ENCODE data around the gene ZNF717.
"Not testable (repeated sequence)": the region's sequence is repeated elsewhere in the genome, so short reads cannot be mapped to it uniquely, and the experiment has no call there.

The ZNF717 gene

DNA sequence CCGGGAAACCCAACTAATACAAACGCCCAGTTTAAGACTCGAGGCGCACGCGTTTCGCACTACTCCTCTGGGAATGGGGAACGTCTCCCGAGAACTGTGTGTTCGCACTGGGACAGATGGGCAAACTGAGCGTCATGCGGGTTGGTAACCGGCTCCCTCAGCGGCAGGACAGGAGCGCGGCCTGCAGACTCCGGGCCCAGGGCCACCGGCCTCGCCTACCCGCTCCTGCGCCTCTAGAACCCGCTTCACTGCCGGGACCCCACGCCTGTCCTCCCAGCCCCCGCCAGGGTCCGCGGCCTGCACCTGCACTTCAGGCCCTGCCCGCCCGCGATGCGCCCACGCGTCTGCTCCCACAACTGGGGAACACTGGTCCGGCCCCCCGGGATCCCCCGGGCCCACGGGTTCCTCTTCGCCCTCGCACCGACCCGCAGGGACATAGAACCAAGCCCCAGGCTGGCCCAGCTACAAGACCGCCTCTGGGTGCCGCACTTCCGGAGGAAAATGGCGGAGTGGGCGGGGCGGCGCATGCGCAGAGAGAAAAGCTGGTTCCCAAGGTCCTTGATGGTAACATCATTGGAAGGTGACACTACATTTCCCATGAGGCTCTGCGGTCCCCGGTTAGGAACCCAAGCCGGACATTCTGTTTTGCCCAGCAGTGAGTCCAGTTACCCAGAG, at the start of gene ZNF717:
TSS of gene ZNF717 (minus strand) at position 469 of the 675 bp plus-strand sequence. CDS start 2,187 bp downstream, outside the sequence.
- H3K27ac ChIP-seq (ENCODE audit: low read depth, low read length); H3K4me1 ChIP-seq (ENCODE audit: control insufficient read depth, low read length); H3K9me3 ChIP-seq (ENCODE audit: control insufficient read depth, insufficient read depth, low read length); H3K9me2 ChIP-seq (replicated peaks; ENCODE audit: control insufficient read depth, low read length); H3K27me3 ChIP-seq (ENCODE audit: control insufficient read depth, low read length); H3F3A ChIP-seq (ENCODE audit: control insufficient read depth, insufficient read depth); H4K20me1 ChIP-seq (ENCODE audit: control insufficient read depth, insufficient read depth, low read depth, low read length): not testable (repeated sequence)
- Histone ChIP-seq H3K4me2 (ENCODE audit: low read length) (peak within 1 kb of the TSS; percentile 86), H3K79me2 (ENCODE audit: control insufficient read depth, low read length) (peaks cover 15% of the 10 kb centered on the region), H3K36me3 (ENCODE audit: control insufficient read depth, low read length) (peaks cover 28% of the 10 kb centered on the region), H3K4me3 (ENCODE audit: low read length) (peak within 1 kb of the TSS; percentile 84)

DNA sequence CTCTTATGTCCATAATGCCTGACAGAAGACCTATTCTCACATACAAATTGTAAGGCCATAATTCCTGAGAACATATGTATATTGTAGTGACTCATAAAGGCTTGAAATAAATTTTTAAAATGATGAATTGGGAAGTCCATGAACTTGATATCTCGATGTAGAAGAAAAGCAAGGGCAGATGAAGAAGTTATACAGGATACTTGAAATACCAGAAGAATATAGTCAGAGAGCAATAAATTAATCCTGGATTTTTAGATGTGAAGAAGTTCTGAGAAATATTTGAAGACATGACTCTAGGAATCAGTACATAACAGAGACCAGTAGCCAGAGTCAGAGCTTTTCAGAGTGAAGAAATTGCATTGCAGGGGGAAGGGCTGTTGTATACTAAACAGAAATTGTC, 45.7 kb upstream of the ZNF717 start:
- not testable (repeated sequence) for H3K4me2 ChIP-seq (ENCODE audit: low read length); H4K20me1 ChIP-seq (ENCODE audit: control insufficient read depth, insufficient read depth, low read depth, low read length); H3K9me3 ChIP-seq (ENCODE audit: control insufficient read depth, insufficient read depth, low read length)

DNA sequence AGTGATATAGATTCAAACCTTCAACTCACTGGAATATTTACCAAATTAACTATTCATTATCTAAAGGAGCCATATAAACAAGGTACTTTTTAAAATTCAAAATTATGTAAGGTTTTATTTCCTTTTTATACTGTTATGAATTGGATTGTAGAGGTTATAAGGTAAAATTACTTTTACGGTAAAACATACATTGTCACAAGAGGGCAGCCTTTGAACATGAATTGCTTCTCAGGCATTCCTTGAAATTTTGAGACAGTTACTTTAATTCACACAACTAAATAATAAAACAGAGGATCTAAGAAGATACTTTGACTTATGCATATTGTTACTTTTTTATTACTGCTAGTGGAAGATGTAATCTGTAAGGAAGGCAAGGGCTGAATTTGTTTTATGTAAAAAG, 32.7 kb upstream of the ZNF717 start:
- H3K27me3 ChIP-seq (ENCODE audit: control insufficient read depth, low read length); H3K79me2 ChIP-seq (ENCODE audit: control insufficient read depth, low read length); H3K9me3 ChIP-seq (ENCODE audit: control insufficient read depth, insufficient read depth, low read length); H3K27ac ChIP-seq (ENCODE audit: low read depth, low read length); H3K9me2 ChIP-seq (replicated peaks; ENCODE audit: control insufficient read depth, low read length); H3K4me1 ChIP-seq (ENCODE audit: control insufficient read depth, low read length); H4K20me1 ChIP-seq (ENCODE audit: control insufficient read depth, insufficient read depth, low read depth, low read length); H3K4me3 ChIP-seq (ENCODE audit: low read length); H3F3A ChIP-seq (ENCODE audit: control insufficient read depth, insufficient read depth); H3K36me3 ChIP-seq (ENCODE audit: control insufficient read depth, low read length); H3K4me2 ChIP-seq (ENCODE audit: low read length): not testable (repeated sequence)

More for the DNA sequence above, 45.7 kb upstream of the ZNF717 start:
- not testable (repeated sequence) for H3K79me2 ChIP-seq (ENCODE audit: control insufficient read depth, low read length); H3K4me1 ChIP-seq (ENCODE audit: control insufficient read depth, low read length); H3K36me3 ChIP-seq (ENCODE audit: control insufficient read depth, low read length); H3K27me3 ChIP-seq (ENCODE audit: control insufficient read depth, low read length); H3K4me3 ChIP-seq (ENCODE audit: low read length); H3K27ac ChIP-seq (ENCODE audit: low read depth, low read length); H3K9me2 ChIP-seq (replicated peaks; ENCODE audit: control insufficient read depth, low read length); H3F3A ChIP-seq (ENCODE audit: control insufficient read depth, insufficient read depth)

DNA sequence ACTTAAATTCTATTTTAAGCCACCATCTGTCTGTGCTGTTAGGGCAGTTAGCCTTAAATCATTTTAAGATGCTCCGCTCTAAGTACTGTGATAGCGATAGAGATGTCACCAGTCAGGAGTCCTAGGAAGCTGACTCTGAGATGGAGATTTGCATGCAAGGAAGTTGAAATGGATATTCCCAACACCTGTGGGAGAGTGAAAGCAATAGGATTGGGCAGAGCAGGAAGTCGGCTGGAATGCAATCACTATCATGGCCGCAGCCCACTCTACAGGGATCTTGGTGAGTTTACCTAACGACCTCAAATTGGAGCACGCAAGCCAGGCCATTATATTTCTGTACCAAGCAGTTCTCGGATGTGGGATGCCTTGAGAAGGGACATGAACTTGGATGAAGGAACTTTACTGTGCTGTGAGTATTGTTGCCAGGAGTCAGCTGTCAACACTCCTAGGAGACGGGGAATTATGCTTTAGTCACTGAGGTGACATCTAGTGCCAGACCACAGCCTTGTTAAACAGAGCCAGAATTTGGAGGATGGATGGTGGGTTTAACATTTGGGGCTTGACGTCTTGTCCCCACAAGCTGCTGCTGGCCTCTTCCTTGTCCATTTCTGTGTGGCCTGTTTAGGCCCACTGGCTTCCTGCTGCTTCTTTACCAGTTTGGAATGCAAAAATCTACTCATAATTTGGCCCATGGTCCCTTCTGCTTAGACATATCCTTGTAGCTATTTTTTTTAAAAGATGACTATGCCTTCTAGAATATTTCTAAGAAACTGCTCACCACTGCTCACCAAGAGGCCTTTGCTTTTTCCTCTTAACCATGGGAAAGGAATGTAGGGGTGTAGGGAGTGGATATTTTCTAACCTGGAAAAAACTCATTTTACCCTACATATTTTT, 31.2 kb upstream of the ZNF717 start:
- H3K79me2 ChIP-seq (ENCODE audit: control insufficient read depth, low read length); H3K4me2 ChIP-seq (ENCODE audit: low read length): not testable (repeated sequence)

DNA sequence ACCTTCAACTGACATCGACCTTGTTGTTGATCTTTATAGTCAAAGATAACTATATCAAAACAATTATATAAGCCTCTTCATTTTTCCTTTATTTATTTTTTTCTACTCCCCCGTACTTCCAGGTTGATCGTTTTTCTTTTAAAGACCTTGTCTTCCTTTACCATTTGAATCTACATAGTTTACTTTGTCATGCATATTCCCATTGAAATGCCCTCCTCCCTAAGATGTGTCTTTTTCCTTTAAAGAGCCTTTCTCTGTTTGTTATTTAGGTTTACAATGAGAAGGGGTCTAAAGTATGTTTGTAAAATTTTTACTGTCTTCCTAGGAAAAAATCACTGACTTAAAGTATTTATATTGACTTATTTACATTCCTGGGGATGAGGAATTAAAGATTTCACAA, 29.4 kb upstream of the ZNF717 start:
- no peak for TF ChIP-seq EZH2phosphoT487 (IDR thresholded peaks at IDR 0.05; ENCODE audit: borderline replicate concordance, low read length)
- TF ChIP-seq, protein P1, sequence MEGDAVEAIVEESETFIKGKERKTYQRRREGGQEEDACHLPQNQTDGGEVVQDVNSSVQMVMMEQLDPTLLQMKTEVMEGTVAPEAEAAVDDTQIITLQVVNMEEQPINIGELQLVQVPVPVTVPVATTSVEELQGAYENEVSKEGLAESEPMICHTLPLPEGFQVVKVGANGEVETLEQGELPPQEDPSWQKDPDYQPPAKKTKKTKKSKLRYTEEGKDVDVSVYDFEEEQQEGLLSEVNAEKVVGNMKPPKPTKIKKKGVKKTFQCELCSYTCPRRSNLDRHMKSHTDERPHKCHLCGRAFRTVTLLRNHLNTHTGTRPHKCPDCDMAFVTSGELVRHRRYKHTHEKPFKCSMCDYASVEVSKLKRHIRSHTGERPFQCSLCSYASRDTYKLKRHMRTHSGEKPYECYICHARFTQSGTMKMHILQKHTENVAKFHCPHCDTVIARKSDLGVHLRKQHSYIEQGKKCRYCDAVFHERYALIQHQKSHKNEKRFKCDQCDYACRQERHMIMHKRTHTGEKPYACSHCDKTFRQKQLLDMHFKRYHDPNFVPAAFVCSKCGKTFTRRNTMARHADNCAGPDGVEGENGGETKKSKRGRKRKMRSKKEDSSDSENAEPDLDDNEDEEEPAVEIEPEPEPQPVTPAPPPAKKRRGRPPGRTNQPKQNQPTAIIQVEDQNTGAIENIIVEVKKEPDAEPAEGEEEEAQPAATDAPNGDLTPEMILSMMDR (IDR thresholded peaks at IDR 0.05; ENCODE audit: low read depth, low read length, poor library complexity, severe bottlenecking), result no peak
- H3K4me3 ChIP-seq (ENCODE audit: low read length), result no peak overlapping the region
- H3K36me3 ChIP-seq (ENCODE audit: control insufficient read depth, low read length), result no peaks in the 10 kb centered on the region
- no peaks in the 10 kb centered on the region for H3F3A ChIP-seq (ENCODE audit: control insufficient read depth, insufficient read depth)
- no peaks in the 10 kb centered on the region for H3K9me2 ChIP-seq (replicated peaks; ENCODE audit: control insufficient read depth, low read length)
- H3K79me2 ChIP-seq (ENCODE audit: control insufficient read depth, low read length), result no peaks in the 10 kb centered on the region
- no peak overlapping the region for H3K27ac ChIP-seq (ENCODE audit: low read depth, low read length)
- H3K4me1 ChIP-seq (ENCODE audit: control insufficient read depth, low read length), result no peaks in the 10 kb centered on the region
- no peak overlapping the region for H3K4me2 ChIP-seq (ENCODE audit: low read length)
- H3K9me3 ChIP-seq (ENCODE audit: control insufficient read depth, insufficient read depth, low read length), result no peaks in the 10 kb centered on the region
- H4K20me1 ChIP-seq (ENCODE audit: control insufficient read depth, insufficient read depth, low read depth, low read length), result no peaks in the 10 kb centered on the region
- H3K27me3 ChIP-seq (ENCODE audit: control insufficient read depth, low read length), result no peaks in the 10 kb centered on the region; the same call in 1 of the 2 replicates

More for the DNA sequence above, 31.2 kb upstream of the ZNF717 start:
- H4K20me1 ChIP-seq (ENCODE audit: control insufficient read depth, insufficient read depth, low read depth, low read length); H3K9me3 ChIP-seq (ENCODE audit: control insufficient read depth, insufficient read depth, low read length); H3K4me3 ChIP-seq (ENCODE audit: low read length); H3F3A ChIP-seq (ENCODE audit: control insufficient read depth, insufficient read depth); H3K36me3 ChIP-seq (ENCODE audit: control insufficient read depth, low read length); H3K4me1 ChIP-seq (ENCODE audit: control insufficient read depth, low read length); H3K27me3 ChIP-seq (ENCODE audit: control insufficient read depth, low read length); H3K9me2 ChIP-seq (replicated peaks; ENCODE audit: control insufficient read depth, low read length); H3K27ac ChIP-seq (ENCODE audit: low read depth, low read length): not testable (repeated sequence)
